B cell (primary cell): ENCODE measurements around the gene ADCY3. TPM values are rescaled to one million over a fixed set of nuclear protein-coding genes. Genes with fewer than 3 reads are reported as not detected.

ENCODE experiments used
- ATAC-seq: fragments of 200-7000 bp; cut with Tn5 transposase; one replicate; pipeline ENCODE4 v1.10.0; 2021; ENCODE audit warnings: low read depth, mild to moderate bottlenecking, moderate number of reproducible peaks, moderate library complexity
- CTCF ChIA-PET: fragments of 350-600 bp; sonication (Branson Sonifier 250); formaldehyde crosslinking; loops from one replicate; lab custom pipeline; 2021; ENCODE audit warnings: antibody characterized with exemption, inconsistent platforms; lab: Charles Lee
- POLR2A ChIA-PET: fragments of 350-600 bp; sonication (Branson Sonifier 250); formaldehyde crosslinking; loops from one replicate; lab custom pipeline; 2021; ENCODE audit warnings: antibody characterized with exemption; lab: Charles Lee
- DNase-seq: peaks from one replicate; pipeline ENCODE4 v3.0.0; 2013
- H2AFZ ChIP-seq: 2 replicates; pipeline ENCODE4 v1.6.1; 2012; ENCODE audit warnings: mild to moderate bottlenecking, low read depth, low read length; ENCODE audit not compliant: insufficient read depth, poor library complexity, severe bottlenecking
- H3K27ac ChIP-seq, 2 donors: 1 replicate in 1 of 2; 2 replicates in 1 of 2; pipeline ENCODE4 v1.5.1; 2012 to 2013; ENCODE audit warnings: low read length in 2 of 2, mild to moderate bottlenecking in 2 of 2, moderate library complexity in 1 of 2
- H3K27me3 ChIP-seq, 4 experiments: fragments of 200-600 bp in 1 of 4; sonication (generic) in 1 of 4; replicated peaks in 1 of 4; 1 replicate in 2 of 4; 2 replicates in 2 of 4; pipeline versions ENCODE4 v1.6.1 to v1.7.0; 2013 to 2016; ENCODE audit warnings: low read length in 3 of 4, mild to moderate bottlenecking in 2 of 4, mixed read lengths in 1 of 4, moderate library complexity in 1 of 4; ENCODE audit not compliant: insufficient read depth in 4 of 4, control insufficient read depth in 3 of 4; ENCODE audit errors: control extremely low read depth in 1 of 4
- H3K36me3 ChIP-seq, 2 experiments: replicated peaks in 1 of 2; 1 replicate in 1 of 2; 2 replicates in 1 of 2; pipeline versions ENCODE4 v1.6.1 to v1.7.1; 2013; ENCODE audit warnings: low read length in 1 of 2; ENCODE audit not compliant: insufficient read depth in 2 of 2, control insufficient read depth in 1 of 2; ENCODE audit errors: control extremely low read depth in 1 of 2, extremely low read depth in 1 of 2
- H3K4me1 ChIP-seq, 2 donors: fragments of 200-600 bp in 1 of 2; sonication (generic) in 1 of 2; 1 replicate in 1 of 2; 2 replicates in 1 of 2; pipeline versions ENCODE4 v1.5.1 to v1.6.1; 2013 to 2017; ENCODE audit warnings: low read length in 2 of 2; ENCODE audit not compliant: control insufficient read depth in 2 of 2, insufficient read depth in 2 of 2
- H3K4me2 ChIP-seq: replicated peaks from 2 replicates; pipeline ENCODE3; 2012; ENCODE audit warnings: mild to moderate bottlenecking, low read depth, low read length; ENCODE audit not compliant: poor library complexity, severe bottlenecking
- H3K4me3 ChIP-seq, 5 experiments: fragments of 200-600 bp in 1 of 5; sonication (generic) in 1 of 5; 1 replicate in 3 of 5; 2 replicates in 2 of 5; pipeline versions ENCODE4 v1.5.1 to v1.7.0; 2011 to 2016; ENCODE audit warnings: low read length in 4 of 5, mild to moderate bottlenecking in 4 of 5, low read depth in 2 of 5, control low read depth in 1 of 5, moderate library complexity in 1 of 5; ENCODE audit not compliant: insufficient read depth in 1 of 5; ENCODE audit errors: control extremely low read depth in 1 of 5, extremely low read depth in 1 of 5
- H3K79me2 ChIP-seq: fragments of 200-600 bp; sonication (generic); one replicate; pipeline ENCODE4 v1.6.0; 2016; ENCODE audit warnings: low read length; ENCODE audit not compliant: control insufficient read depth, insufficient read depth
- H3K9ac ChIP-seq: fragments of 200-600 bp; sonication (generic); 2 replicates; pipeline ENCODE4 v1.6.1; 2017; ENCODE audit warnings: mild to moderate bottlenecking, low read length, moderate library complexity
- H3K9me3 ChIP-seq, 3 donors: one replicate each; pipeline versions ENCODE4 v1.6.1 to v1.7.1; 2013; ENCODE audit warnings: low read length in 2 of 3; ENCODE audit not compliant: control insufficient read depth in 2 of 3, insufficient read depth in 1 of 3; ENCODE audit errors: control extremely low read depth in 1 of 3
- H4K20me1 ChIP-seq: 2 replicates; pipeline ENCODE4 v1.6.0; 2012; ENCODE audit warnings: mild to moderate bottlenecking, low read length; ENCODE audit not compliant: insufficient read depth, control insufficient read depth, poor library complexity, severe bottlenecking
- H3K27ac Mint-ChIP-seq: one replicate; pipeline ENCODE4 v1.8.0; 2021; ENCODE audit warnings: mixed read lengths
- H3K27me3 Mint-ChIP-seq: one replicate; pipeline ENCODE4 v1.8.0; 2021; ENCODE audit warnings: mixed read lengths
- H3K4me1 Mint-ChIP-seq: one replicate; pipeline ENCODE4 v1.8.0; 2021; ENCODE audit warnings: mixed read lengths
- H3K4me3 Mint-ChIP-seq: one replicate; pipeline ENCODE4 v1.8.0; 2021; ENCODE audit warnings: mixed read lengths
- H3K9me3 Mint-ChIP-seq: one replicate; pipeline ENCODE4 v1.8.0; 2022; ENCODE audit warnings: mixed read lengths; ENCODE audit not compliant: insufficient read depth
- EZH2 ChIP-seq: IDR thresholded peaks from 2 replicates; pipeline ENCODE4 v1.6.1; 2012; ENCODE audit warnings: borderline replicate concordance, low read depth, mild to moderate bottlenecking, moderate library complexity, low read length; ENCODE audit not compliant: insufficient read depth, poor library complexity, severe bottlenecking
- WGBS: methylation state at CpG from one replicate; pipeline ENCODE4 v1.1.5; 2013; ENCODE audit warnings: missing lambda C conversion rate; ENCODE audit not compliant: insufficient coverage; 5-methylcytosine and 5-hydroxymethylcytosine counted together
- intact Hi-C: fragments of 100-400 bp; cut with micrococcal nuclease; formaldehyde crosslinking; loops from one replicate; pipeline ENCODE4 v1.10.0; 2022
- polyA plus RNA-seq: library from polyadenylated mRNA; depleted of rRNA; stranded (reverse); fragments of >200 nt; gene quantifications from 2 replicates; pipeline ENCODE4 v1.2.3, GENCODE V29; 2012
- total RNA-seq, 2 donors: library from RNA; stranded (reverse); fragments of 120-200 nt in 1 of 2; gene quantifications; 1 replicate in 1 of 2; 2 replicates in 1 of 2; pipeline versions ENCODE4 v1.2.3 to v1.2.4, GENCODE V29; 2013 to 2022
- TF ChIP-seq, protein P1 (sequence below): fragments of 200-600 bp; IDR thresholded peaks from one replicate; pipeline ENCODE4 v1.8.0; 2022; ENCODE audit warnings: antibody characterized with exemption, mild to moderate bottlenecking

ADCY3 gene
- total and polyA plus RNA-seq, 2 donors (not counting 1 experiment from before 2014, with no cell fraction given) = 48.4 to 73.0 TPM

GRCh38 chr2:24840962-24841945 is 78.8 kb downstream of the ADCY3 start:
- no peak overlapping the region for H3K27ac ChIP-seq
- H3K4me1 Mint-ChIP-seq = no peaks in the 10 kb centered on the region
- ChIA-PET CTCF (interaction anchor here (0.6 kb wide), 1 partner anchor 442 kb away, joined by 3 read pairs; no protein-coding TSS in a partner anchor), POLR2A (no interaction called here)
- no peak overlapping the region for H3K4me3 ChIP-seq
- no peaks in the 10 kb centered on the region for H3K4me1 ChIP-seq
- WGBS = 91% methylated on average over 24 of the region's 26 CpGs
- H3K9ac ChIP-seq = no peak overlapping the region
- no peak overlapping the region for H3K27ac Mint-ChIP-seq
- H3K79me2 ChIP-seq = no peaks in the 10 kb centered on the region
- H3K4me3 Mint-ChIP-seq = no peak overlapping the region
- H3K36me3 ChIP-seq = peaks cover 0 to 25% of the 10 kb centered on the region in 2 experiments
- peaks cover 0 to 7% (median 0%) of the 10 kb centered on the region in 3 donors for H3K9me3 ChIP-seq
- no peak for TF ChIP-seq EZH2
- TF ChIP-seq, protein P1, sequence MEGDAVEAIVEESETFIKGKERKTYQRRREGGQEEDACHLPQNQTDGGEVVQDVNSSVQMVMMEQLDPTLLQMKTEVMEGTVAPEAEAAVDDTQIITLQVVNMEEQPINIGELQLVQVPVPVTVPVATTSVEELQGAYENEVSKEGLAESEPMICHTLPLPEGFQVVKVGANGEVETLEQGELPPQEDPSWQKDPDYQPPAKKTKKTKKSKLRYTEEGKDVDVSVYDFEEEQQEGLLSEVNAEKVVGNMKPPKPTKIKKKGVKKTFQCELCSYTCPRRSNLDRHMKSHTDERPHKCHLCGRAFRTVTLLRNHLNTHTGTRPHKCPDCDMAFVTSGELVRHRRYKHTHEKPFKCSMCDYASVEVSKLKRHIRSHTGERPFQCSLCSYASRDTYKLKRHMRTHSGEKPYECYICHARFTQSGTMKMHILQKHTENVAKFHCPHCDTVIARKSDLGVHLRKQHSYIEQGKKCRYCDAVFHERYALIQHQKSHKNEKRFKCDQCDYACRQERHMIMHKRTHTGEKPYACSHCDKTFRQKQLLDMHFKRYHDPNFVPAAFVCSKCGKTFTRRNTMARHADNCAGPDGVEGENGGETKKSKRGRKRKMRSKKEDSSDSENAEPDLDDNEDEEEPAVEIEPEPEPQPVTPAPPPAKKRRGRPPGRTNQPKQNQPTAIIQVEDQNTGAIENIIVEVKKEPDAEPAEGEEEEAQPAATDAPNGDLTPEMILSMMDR = no peak
- ATAC-seq (no peak), DNase-seq (no peak)
- H4K20me1 ChIP-seq = no peaks in the 10 kb centered on the region
- H3K27me3 ChIP-seq = no peaks in the 10 kb centered on the region
- no peak overlapping the region for H2AFZ ChIP-seq
- no peak overlapping the region for H3K4me2 ChIP-seq
- no peaks in the 10 kb centered on the region for H3K9me3 Mint-ChIP-seq
- H3K27me3 Mint-ChIP-seq = no peaks in the 10 kb centered on the region
- intact Hi-C loops = no loop called here
